Epidermal melanocyte (primary cell): ENCODE data around the gene KBTBD12.
"Not testable (repeated sequence)": the region's sequence is repeated elsewhere in the genome, so short reads cannot be mapped to it uniquely, and the experiment has no call there.

Experiments
- DNase-seq: peaks from one replicate; pipeline ENCODE4 v3.0.0; 2011; ENCODE audit warnings: low spot score; ENCODE audit not compliant: insufficient read length

KBTBD12 gene, protein sequence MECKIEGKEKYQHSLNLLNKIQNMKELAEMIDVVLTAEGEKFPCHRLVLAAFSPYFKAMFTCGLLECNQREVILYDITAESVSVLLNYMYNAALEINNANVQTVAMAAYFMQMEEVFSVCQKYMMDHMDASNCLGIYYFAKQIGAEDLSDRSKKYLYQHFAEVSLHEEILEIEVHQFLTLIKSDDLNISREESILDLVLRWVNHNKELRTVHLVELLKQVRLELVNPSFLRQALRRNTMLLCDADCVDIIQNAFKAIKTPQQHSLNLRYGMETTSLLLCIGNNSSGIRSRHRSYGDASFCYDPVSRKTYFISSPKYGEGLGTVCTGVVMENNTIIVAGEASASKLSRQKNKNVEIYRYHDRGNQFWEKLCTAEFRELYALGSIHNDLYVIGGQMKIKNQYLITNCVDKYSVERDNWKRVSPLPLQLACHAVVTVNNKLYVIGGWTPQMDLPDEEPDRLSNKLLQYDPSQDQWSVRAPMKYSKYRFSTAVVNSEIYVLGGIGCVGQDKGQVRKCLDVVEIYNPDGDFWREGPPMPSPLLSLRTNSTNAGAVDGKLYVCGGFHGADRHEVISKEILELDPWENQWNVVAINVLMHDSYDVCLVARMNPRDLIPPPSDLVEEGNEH

DNA sequence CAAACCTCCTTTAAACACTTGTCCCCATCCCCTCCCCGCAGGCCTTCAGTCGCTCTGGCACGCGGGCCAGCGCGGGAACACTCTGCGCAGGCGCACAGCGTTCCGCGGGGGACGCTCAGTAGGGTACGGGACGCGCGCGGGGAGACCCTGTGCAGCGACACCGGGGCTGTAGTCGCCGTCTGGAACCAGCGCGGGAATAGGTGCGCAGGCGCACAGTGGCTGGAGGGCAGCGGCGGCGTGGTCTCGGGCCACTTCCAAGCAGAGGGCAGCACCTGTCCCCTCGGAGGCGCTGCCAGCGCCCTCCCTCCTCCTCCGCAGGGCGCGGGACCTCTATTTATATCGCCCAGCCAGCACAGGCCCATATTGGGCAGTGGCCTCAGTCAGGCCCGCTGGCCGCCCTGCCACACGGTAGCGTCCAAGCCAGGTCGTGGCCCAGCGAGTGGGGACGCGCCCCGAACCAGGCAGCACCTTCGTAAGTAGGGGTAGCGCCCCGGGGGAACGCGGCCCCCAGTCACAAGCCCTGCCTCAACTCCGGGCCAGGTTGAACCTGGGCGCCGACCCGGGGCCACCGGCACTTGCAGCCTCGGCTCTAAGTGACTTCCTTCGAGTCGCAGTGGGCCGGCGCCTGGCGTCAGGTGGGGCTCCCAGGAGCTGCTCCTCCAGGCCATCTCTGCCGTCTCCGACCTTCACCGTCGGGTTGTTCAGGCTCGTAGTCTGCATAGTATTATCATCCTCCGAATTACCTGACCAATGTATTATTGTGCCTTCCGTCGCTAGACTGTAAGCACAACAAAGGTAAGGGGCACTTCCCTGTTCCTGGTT, at the start of gene KBTBD12:
KBTBD12 (plus strand) TSS at position 118 of the 822 bp plus-strand sequence. CDS start 7,830 bp downstream, outside the sequence.
- no peak for DNase-seq

DNA sequence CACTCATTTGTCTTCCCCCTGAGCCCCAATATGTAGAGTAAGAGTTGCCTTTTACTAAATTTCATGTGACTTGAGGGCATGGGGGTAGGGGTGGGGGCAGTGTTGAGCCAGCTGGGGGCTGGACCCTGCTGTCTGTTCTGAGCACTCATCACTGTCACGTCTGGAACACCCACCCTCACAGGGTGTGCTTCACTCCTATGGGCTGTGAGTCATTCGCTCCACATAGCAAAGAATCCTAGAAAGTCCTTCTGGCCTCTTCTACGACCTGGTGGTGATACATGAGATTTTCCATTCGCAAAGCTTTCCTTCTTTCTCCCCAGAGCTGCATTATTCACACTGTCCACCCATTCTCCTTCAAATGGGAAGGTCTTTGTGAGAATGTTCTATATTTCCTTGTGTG, 49.1 kb upstream of the KBTBD12 start:
- DNase-seq: no peak

DNA sequence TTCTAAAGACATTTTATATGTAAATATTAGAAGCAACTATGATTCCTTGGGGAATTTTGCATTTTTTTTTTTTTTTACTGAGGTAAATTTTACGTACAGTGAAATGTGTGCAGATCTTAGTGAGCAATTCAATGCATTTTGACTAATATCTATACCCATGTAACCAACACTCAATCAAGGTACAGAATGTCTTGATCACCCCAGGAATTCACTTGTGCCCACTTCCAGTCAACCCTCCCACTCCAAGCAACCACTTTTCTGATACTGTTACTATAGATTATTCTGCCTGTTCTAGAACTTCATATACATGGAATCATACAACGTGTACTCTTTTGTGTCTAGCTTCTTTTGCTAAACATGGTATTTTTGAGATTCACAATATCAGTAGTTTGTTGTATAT, 47.6 kb upstream of the KBTBD12 start:
- no peak for DNase-seq

DNA sequence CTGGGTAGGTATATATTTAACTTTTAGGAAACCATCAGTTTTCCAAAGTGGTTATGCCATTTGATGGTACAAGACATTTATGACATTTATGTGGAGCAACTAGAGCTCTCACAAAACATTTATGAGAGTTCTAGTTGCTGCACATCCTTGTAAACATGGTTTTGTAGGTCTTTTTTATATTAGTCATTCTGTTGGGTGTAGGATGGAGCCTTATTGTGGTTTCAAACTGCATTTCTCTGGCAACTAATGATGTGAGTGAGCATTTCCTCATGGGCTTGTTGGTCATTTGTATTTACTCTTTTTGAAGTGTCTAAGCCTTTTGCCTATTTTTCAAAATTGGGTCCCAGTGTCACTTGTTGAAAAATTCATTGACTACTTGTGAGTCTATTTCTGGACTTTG, 47.0 kb upstream of the KBTBD12 start:
- DNase-seq: no peak

DNA sequence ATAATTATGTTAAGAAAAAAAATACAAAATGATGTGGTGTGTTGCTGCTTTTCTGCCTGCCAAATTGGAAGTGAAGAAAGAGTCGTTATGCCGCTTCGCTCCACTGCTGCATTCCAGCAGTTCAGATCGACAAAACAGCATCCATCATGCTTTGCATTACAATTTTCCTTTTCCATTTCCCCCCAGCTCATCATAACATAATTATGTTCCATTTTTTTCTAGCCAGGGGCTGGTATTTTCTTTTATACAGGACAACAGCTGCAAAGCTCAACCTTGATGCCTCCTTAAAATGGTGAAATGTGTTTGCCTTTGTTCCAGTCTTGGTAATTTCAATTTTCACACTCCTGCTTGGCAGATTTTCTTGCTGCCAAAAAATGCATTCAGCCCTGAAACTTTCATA, 44.9 kb upstream of the KBTBD12 start:
- no peak for DNase-seq

DNA sequence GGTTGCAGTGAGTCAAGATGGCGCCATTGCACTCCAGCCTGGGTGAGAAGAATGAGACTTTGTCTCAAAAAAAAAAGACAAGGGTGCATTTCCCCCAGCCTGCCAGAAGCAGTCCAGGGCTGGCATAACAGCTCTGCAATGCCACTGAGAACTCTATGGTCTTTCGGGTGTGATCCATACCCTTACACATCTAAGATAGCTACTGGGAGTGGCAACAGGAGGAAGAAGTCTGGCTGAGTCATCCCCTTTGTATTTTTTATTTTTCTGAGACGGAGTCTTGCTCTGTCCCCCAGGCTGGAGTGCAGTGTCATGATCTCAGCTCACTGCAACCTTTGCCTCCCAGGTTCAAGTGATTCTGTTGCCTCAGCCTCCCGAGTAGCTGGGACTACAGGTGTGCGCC, 40.9 kb upstream of the KBTBD12 start:
- DNase-seq: not testable (repeated sequence)

DNA sequence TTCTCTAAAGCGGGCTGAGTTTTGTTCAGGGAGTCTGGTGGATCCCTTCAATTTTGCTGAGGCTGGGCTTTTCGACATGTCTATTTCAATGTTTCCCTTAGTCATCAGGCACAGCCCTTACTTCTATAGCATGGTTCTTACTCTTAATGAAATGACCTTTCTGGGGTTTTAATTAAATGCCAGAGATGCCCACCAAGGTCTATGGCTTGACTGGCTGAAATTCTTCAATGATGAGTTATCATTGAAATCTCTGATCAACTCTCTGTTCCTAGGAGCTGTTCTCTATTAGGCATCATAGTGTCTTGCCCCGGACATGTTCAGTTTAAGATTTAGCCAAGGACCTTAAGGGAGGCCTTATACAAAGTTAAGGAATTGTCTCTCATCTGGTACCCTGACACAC, 33.4 kb upstream of the KBTBD12 start:
- DNase-seq: no peak

DNA sequence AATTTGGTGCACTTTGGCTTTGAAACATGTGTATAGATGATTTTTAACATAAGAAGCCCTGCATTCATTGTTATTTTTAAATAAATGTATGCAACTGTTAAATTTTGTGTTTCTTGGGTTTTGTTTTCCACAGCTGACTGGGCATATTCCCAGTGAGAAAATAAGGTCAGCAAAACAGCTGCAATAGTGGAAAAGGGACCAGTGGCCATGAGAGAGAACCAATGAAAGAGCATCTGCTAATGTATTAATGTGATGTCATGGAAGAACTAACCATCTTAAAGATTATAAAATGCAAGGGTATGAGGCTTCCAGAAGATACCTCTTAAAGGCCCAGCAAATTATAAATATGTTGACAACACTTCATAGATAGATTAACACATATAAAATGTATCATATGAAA, 31.0 kb upstream of the KBTBD12 start:
- DNase-seq: no peak

DNA sequence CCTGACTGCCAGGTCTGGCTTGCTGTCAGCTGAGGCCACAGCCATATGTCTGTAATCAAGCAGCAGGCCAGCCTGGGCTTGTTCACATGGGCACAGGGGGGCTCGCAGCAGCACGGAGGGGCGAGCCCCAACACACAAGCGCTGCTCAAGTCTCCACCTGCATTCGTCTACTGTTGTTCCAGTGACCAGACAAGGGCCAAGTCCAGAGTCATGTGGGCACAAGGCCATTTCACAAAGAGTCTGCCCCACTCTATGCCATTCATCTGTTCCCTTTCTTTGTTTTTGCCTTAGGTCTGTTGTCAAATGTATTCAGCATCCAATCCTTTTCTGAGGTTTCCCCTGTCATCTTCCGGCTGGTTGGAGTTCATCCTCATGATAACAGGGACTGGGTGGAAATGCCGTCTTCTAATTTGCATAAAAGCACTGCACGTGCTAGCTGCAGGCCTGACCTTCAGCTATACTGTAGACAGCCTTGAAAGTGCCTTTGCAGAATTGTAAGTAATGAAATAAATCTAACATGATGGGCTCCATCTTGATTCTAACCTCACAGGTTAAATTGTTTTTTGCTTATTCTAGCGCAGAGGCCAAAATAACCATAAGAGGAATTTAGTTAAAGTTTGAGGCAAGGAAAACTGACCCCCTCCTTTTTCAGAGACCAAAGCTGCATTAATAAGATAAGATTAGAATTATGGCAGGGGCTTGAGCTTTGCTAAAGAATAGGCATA, 28.6 kb upstream of the KBTBD12 start:
- no peak for DNase-seq

DNA sequence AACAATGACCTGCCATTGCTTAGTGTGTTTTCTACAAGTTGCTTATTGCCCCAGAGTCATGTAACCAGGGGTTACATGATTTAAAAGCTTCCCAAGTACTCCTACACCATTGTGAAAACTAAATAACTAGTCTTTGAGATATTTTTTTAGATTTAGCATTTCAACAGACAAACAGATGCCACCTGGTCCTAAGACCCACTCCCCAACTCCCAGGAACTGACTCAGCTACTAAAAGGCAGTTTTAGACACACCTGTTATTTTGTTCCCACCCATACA, 28.1 kb upstream of the KBTBD12 start:
- no peak for DNase-seq

DNA sequence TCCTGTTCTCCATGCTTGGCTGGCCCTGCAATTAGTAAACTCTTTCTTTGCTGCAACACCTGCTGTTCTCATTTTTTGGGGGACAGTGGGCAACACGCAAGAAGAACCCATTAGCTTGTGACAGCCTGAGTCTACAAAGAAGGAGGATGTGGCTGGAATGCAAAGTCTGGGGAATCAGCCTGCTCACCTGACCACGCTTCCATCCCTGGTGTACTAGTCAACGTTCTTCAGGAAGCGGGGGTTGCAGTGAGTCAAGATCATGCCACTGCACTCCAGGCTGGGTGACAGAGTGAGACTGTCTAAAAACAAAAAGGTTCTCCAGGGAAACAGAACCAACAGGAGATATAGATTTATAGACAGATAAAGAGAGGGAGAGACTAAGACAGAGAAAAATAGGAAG, 27.7 kb upstream of the KBTBD12 start:
- DNase-seq: no peak

DNA sequence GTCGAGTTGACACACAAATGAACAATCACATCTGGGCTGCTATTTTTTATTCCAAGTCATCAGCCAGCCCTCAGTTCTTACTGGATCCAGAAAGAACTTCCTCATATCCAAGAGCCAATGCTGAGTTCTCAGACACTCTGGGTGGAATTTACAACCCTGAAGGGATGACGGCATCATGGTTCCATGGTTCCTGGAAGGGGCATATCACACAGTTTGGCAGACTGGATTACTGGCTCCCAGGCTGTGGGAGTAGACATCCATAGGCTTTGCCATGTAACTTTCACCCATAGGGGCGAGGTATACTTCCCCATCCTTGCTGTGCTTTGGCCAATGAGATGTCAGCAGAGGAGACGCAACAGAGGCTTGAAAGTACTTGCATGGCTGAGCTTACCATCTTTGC, 26.9 kb upstream of the KBTBD12 start:
- no peak for DNase-seq

DNA sequence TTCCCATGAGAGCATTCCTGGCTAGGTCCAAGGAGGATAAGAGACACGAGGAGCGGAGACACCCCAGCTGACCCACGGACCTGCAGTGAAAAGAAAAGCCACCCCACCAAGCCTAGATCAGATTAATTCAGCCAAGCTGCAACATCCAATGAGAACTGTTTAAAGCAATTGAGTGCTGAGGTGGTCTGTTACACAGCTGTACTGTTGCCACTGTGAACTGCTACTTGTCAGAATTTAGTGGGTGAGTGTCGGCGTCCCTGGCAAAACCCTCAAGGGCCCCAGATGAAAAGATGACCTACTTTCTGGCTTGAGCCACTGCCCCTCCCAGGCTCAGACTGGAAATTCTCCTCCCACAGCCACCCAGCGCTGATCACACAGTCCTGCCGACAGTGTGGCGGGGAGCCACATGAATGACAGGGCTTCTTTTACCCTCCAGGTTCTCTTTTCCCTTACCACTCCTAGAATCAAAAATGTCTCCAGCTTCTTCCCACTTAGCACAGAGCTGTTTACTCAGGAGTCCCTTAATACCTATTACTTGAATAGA, 26.4 kb upstream of the KBTBD12 start:
- no peak for DNase-seq

DNA sequence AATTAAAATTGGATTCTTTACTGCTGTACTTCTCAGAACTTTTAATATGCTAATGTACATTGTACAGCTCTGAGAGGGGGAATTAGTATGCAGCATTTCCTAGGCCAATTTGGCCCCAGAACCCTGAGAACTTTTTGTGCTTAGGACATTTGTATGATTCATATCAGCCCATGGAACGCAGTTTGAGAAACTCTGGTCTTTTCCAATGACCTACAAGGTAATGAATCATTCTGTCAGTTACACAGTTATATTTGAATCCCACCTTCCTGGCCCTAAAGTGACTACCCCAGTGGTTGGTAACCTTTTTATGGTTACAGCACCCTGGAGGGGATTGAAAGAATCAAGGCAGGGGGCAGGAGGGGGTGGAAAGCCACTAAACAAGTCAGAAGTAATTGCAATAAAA, 25.6 kb upstream of the KBTBD12 start:
- no peak for DNase-seq

DNA sequence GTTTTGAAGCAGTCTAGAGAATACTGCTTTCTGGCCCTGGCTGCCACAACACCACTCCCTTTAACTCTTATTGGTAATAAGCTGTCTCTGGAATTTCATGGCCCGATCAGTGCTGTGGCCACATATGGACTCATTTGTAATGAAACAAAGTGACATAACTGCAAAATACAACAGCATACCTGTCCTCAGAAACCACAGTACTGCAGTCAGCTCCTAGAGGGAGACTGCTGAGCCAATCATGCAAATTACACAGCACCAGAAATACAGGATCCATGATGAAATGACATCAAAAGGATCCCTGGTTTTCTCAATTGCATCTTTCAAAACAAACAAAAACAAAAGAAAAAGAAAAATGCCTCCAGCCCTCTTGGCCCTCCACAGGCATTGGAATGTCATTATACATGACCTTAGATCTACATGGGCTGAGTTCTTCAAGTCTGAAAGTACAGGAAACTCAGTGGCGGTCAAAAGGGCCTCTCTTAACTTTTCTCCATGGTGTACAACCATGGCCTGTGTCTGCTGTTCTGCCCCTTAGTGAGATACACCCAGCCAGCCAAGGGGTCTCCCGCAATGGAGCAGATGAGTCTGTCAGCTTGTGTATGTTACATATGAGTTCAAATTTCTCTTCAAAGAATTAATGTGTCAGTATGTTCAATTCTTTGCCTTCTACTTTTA, 24.9 kb upstream of the KBTBD12 start:
- DNase-seq: no peak

DNA sequence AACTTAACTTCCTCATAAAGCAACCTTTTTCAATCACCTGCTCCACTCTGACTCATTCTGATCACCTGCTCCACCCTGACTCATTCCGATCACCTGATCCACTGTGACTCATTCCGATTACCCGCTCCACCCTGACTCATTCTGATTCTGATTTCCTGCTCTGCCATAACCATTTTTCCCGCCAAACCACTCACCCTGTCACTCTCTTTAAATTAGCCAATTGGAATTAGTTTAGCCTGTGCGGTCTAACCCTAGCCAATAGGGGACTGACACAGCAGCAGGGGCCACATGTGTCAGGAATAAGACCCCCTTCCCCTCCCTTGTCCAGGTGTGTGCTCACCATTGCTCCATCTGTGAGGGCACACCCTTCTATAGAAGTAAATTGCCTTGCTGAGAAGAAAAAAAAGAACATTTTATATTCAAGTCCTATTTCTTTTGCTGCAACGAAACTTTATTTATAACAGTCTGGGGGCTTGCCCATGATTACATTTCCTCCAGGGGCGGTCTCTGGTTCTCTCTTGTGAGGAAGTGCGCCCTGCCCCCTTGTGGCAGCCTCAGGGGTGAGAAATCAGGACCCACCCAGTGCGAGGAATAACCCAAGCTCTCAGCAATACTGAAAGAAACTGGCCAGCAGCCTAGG, 24.3 kb upstream of the KBTBD12 start:
- not testable (repeated sequence) for DNase-seq

DNA sequence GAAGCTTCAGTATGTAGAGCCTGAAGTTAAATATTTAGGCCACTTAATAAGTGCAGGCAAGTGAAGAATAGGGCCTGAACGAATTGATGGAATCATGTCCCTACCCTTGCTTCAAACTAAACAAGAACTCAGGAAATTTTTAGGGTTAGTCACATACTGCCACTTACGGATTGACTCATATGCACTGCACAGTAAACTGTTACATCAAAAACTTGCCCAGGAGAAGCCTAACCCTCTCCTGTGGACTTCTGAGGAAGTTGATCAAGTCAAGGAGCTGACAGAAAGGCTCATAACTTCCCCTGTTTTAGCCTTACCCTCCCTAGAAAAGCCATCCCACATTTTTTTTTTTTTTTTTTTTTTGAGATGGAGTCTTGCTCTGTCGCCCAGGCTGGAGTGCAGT, 20.6 kb upstream of the KBTBD12 start:
- DNase-seq: no peak

DNA sequence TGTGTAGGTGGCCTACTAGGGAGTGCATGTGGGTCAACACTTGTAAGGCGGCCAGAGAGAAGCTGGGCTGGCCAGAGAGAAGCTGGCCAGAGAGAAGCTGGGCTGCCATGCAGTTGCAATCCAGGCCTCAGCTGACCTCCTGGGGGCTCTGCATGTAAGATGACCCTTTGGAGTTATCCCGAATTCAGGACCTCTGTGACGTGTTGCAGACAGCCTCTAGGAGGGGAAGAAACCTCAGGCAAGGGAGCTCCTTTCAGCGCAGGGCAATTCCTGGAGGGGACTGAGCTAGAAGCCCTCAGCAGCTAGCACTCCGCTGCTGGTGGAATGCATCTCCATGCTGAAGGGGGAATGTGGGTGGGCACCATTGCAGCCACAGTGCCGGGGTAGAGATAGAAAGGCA, 15.8 kb upstream of the KBTBD12 start:
- no peak for DNase-seq

DNA sequence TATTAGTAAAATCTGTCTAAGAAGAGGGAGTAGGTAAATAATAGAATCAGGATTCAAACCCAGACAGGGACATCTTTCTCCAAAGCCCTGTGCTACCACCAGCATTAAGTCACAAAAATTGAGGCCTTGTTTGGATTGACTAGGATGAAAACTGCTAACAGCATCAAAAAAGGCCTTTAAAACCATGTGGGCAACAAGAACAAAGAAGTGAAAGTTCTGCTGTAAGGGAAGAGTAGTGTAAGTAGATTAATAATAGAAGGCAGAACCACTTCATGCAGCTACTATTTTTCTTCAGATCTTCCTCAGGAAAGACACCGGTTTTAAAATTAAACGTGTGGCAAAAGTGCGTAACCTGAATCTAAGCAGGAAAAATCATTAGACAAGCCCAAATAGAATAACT, 15.3 kb upstream of the KBTBD12 start:
- DNase-seq: no peak

DNA sequence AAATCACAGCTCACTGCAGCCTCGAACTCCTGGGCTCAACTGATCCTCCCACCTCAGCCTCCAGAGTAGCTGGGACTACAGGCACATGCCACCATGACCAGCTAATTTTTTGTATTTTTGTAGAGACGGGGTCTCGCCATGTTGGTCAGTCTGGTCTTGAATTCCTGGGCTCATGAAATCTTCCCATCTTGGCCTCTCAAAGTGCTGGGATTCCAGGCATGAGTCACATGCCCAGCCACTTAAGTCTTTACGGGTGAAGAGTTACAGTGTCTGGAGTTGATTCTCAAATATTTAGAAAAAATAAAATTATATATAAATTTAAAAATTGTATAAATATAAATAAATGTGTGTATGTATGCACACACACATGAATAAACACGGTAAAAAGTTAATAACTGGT, 14.5 kb upstream of the KBTBD12 start:
- no peak for DNase-seq

DNA sequence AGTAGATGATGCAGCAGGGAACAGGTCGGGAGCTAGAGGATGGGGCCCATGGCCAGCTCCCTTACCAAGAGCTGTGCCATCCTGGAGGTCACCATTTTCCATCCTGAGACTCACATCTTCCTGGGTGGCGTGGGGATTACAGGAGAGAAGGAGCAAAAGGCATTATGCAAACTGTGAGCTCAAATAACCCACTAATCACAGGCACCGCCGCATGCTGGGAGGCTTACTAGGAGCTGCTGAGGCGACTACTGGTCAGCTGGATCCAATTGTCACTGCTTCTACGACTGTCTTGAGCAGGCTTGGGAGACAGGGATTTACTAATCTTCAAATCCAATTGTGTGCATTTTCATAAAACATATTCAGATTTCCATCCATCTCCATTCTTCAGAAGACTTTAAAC, 12.5 kb upstream of the KBTBD12 start:
- no peak for DNase-seq
